Activated gamma-delta T cell treated with Interleukin-2 at 50 U/mL for 16 hours (primary cell): Measurements from ENCODE around the gene NEMP1.
A peak's percentile ranks its signal among the peaks of the same experiment; 100 is the strongest.
"Not testable (repeated sequence)": the region's sequence is repeated elsewhere in the genome, so short reads cannot be mapped to it uniquely, and the experiment has no call there.

Experiments
- DNase-seq: peaks from one replicate; pipeline ENCODE4 v3.0.0-alpha.2; 2020

The NEMP1 gene

GRCh38 chr12:57090490-57090889 lies 11.9 kb upstream of the NEMP1 start:
- no peak for DNase-seq

GRCh38 chr12:57089271-57090245 lies 11.0 kb upstream of the NEMP1 start:
- DNase-seq: peak; percentile 40

GRCh38 chr12:57088354-57089270 lies 10.0 kb upstream of the NEMP1 start, which contains the start of gene NAB2:
NAB2 (plus strand) TSS chr12:57089114; CDS start chr12:57089272, 158 bp downstream.
- DNase-seq: peak; percentile 96

GRCh38 chr12:57087691-57088353 lies 9.2 kb upstream of the NEMP1 start:
- DNase-seq: peak; percentile 72

- peak; percentile 88 for DNase-seq
These were observed 8.6 kb upstream of the NEMP1 start for GRCh38 chr12:57087010-57087690.

GRCh38 chr12:57086493-57087009 lies 8.0 kb upstream of the NEMP1 start:
- peak; percentile 42 for DNase-seq

- DNase-seq: no peak
These were observed 7.5 kb upstream of the NEMP1 start for GRCh38 chr12:57085999-57086492.

GRCh38 chr12:57080855-57081254 lies 2.3 kb upstream of the NEMP1 start:
- no peak for DNase-seq

- DNase-seq: no peak
These were observed 1.2 kb upstream of the NEMP1 start for GRCh38 chr12:57079821-57080220.

- DNase-seq: not testable (repeated sequence)
These were observed 4.8 kb downstream of the NEMP1 start for GRCh38 chr12:57073566-57074450.

GRCh38 chr12:57072661-57073060 lies 5.9 kb downstream of the NEMP1 start:
- no peak for DNase-seq

- peak; percentile 57 for DNase-seq
These were observed 9.1 kb downstream of the NEMP1 start for GRCh38 chr12:57069523-57069922.

- no peak for DNase-seq
These were observed 12.3 kb downstream of the NEMP1 start for GRCh38 chr12:57066245-57066644.

GRCh38 chr12:57063991-57064685 lies 14.5 kb downstream of the NEMP1 start:
- DNase-seq: no peak

- DNase-seq: no peak
These were observed 20.1 kb downstream of the NEMP1 start for GRCh38 chr12:57058454-57058853.

GRCh38 chr12:57057067-57057751 lies 21.4 kb downstream of the NEMP1 start:
- DNase-seq: no peak

GRCh38 chr12:57055824-57056223 lies 22.8 kb downstream of the NEMP1 start:
- no peak for DNase-seq

GRCh38 chr12:57053901-57054300 lies 24.7 kb downstream of the NEMP1 start:
- not testable (repeated sequence) for DNase-seq

- not testable (repeated sequence) for DNase-seq
These were observed 25.4 kb downstream of the NEMP1 start for GRCh38 chr12:57053146-57053545.
